HG03280 (cell line): ENCODE data around the gene SULF2.

Source experiments
- ATAC-seq: cut with Tn5 transposase; IDR thresholded peaks from one replicate; pipeline ENCODE4 v1.9.1; 2021; ENCODE audit warnings: mild to moderate bottlenecking, moderate library complexity; ENCODE audit not compliant: unreplicated experiment

The SULF2 gene

DNA sequence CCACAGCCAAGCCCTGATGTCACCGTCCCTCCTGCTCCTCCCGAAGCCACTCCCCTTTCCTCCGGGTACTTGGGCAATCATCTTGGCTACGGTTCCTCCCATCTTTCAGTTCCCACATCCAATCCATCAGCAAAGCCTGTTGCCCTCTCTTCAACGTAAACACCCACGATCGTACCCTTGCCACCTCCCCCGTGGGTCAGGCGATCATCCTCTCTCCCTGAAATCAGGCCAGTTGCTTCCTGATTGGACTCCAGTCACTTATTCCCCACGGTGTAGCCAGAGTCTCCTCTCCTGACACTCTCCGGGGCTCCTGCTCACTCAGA lies 44.5 kb downstream of the SULF2 start:
- ATAC-seq: no peak

DNA sequence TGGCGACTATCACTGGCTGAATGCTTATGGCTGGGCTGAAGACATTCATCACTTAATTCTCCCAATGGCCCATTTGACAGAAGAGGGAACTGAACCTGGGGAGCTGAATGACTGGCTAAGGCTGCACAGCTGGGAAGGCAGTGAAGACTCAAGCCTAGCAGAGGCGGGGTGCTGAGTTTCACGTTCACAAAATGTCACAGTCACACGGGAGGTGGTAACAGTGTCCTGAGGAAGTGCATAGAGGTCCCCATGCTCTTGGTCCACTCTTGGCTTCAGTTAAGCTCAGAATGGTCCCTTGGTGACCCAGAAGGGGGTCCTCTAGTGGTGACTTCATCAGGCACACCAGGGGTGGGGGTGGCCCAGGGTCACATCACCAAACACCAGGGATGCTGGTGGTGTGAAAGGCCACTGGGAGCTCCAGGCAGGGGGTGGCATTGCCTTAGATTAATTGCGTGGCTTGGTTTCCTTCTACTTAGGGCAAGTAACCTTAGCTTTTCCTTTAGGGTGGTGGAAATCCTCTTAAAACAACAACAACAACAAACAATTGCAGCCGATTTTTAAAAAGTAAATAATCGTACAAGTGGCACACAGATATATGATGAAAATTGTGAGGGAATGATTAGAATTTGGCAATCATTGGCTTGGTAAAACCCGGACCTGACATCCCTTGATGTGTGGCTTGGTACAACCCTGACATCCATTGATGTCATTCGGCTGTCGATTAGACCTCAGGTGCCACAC lies 45.0 kb downstream of the SULF2 start:
- ATAC-seq: no peak

- ATAC-seq: no peak
These were observed 47.4 kb downstream of the SULF2 start for GRCh38 chr20:47737923-47738322.

GRCh38 chr20:47736570-47737152 lies 48.6 kb downstream of the SULF2 start:
- ATAC-seq: no peak

DNA sequence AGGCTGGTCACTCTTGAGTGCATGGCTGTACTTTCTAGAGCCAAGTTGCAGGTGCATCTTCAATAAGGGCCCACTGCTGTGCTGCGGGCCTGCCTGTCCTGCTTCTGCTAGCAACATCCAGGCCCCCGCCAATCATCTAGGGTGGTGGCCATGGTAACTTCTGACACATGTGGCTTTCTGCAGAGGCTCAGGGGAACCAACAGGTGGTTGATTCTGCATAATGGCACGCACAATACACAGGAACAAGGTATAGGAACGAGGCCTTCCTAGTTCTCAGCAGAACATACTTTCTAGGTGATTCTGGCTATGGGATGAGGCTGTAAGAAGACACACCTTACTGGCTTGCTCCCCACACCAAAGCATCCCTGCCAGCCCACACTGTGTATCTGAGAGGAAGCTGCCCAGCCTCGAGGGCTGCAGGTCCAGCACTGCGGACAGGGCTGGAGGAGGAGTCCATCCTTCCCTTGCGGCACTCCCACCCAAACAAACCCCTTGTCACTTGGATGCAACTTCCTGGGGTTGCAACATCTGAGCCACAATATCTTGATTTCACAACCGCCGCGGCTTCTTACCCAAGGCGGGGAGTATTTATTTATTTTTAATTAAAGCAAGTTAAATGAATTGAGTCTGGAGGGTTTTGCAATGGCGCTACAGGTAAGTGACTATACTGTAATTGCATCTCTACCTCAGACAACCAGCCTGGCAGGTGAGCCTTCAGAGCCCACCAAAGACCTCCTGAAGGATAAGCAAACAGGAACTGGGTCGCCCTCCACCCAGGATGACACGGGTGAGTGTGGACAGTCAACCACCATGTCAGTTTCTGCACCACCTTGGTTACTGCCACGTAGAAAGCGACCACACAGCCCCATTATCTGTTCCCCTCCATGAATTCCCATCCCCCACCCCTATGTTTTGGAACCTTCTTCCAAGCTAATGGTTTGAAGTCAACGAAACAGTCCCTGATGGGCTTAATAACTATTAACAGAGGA lies 49.6 kb downstream of the SULF2 start:
- ATAC-seq: no peak

DNA sequence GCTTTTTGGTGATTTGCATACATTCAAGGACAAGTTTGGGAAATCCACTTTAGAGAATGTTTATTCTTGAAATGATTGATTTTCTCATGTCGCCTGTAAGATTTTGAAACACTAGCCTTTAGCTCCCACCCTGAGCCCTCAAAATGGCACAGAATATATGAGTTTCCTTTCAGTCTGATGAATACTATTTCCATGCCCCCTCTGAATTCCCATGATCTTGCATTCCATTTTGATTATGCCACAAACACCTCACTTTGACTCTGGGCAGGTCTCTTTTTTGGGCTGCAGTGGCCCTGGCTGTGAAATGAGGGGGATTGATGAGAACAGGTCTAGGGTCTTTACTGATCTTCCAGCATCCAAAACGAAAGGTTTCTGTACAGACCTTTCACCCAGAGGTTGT lies 50.4 kb downstream of the SULF2 start:
- no peak for ATAC-seq

DNA sequence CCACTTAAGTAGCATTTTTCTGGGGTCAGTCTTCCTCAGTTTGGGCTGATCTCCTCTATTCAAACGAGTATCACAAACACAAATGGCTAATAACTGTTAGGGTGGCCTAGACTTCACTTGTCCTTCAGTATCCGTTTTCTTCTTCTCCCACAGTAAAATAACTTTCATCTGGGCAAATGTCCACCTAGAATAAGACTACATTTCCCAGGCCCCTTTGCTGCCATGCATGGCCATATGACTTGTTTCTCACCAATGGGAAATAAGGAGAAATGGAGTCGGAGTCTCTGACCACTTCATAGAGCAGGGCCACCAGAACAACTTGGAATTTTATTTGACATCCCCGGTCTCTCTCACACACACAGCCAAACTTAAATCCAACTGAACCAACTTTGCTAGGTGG lies 51.4 kb downstream of the SULF2 start:
- ATAC-seq: no peak

DNA sequence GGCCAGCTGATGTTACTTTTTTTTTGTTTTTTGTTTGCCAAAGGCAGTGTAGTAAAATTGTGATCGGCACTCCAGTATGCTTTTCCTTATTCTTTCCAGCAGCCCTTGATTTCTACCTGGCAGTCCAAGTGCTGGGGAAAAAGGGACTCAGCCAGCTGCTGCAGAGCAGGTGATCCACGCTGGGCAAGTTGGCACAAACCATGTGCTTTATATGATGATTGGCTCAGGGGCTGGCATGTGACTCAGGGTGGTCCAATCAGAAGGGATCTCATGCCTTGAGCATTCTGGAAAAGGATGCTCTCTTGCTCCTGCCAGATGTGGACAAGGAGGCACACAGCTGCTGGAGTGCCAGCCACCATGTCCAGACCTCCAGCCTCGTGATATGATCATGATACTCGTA lies 54.5 kb downstream of the SULF2 start:
- ATAC-seq: no peak

GRCh38 chr20:47729472-47729871 lies 55.8 kb downstream of the SULF2 start:
- no peak for ATAC-seq

DNA sequence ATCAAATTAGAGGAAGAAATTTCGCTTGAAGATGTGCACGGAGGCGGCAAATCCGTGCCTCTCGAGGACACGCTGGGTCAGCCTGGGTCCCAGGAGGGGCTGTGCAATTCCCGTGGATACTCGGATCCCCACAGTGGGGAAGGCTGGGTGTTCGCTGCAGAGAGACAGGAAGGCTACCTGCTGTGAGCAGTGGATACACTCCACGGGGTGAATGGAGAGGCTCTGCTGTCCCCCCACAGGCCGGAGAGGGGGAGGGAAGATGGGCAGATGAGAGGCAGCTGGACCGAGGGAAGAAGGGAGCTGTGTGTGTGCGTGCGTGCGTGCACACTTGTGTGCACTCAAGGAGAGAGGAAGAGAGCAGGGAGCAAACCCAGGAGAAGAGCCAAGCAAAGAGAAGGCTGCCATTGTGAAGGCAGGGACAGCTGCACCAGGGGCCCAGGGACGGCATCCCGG lies 57.3 kb downstream of the SULF2 start:
- peak; percentile 14 for ATAC-seq

- peak; percentile 49 for ATAC-seq
These were observed 58.0 kb downstream of the SULF2 start for GRCh38 chr20:47727170-47727880.

GRCh38 chr20:47726632-47727031 lies 58.6 kb downstream of the SULF2 start:
- no peak for ATAC-seq

- no peak for ATAC-seq
These were observed 59.9 kb downstream of the SULF2 start for GRCh38 chr20:47725248-47725973.

- no peak for ATAC-seq
These were observed 60.4 kb downstream of the SULF2 start for GRCh38 chr20:47724910-47725247.

- no peak for ATAC-seq
These were observed 60.9 kb downstream of the SULF2 start for GRCh38 chr20:47724396-47724795.

- no peak for ATAC-seq
These were observed 62.0 kb downstream of the SULF2 start for GRCh38 chr20:47723322-47723721.

GRCh38 chr20:47720636-47721427 lies 64.4 kb downstream of the SULF2 start:
- ATAC-seq: no peak

- no peak for ATAC-seq
These were observed 65.7 kb downstream of the SULF2 start for GRCh38 chr20:47719625-47720024.

DNA sequence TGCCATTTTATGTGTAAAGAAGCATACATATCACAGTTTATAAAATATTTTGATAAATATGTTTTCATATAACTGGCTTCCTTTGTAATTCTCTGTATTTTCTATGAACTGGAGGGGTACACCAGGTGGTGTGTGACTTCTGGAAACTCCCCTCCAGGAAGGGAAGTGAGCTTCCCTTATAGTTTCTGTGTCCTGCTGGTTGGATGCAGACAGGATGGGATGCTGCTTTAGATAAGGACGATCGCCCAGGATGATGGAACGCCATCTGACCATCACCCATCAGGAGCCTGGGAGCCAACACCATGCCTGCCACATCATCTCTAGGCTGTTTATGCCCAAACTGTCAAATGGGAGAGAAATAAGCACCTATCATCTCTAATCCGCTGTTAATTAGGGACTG lies 66.1 kb downstream of the SULF2 start:
- no peak for ATAC-seq

- ATAC-seq: no peak
These were observed 66.9 kb downstream of the SULF2 start for GRCh38 chr20:47718398-47718797.
